HG03060 (cell line): Measurements from ENCODE around the gene PDE6H.

Source experiments
- ATAC-seq: cut with Tn5 transposase; IDR thresholded peaks from one replicate; pipeline ENCODE4 v1.9.1; 2021; ENCODE audit warnings: low read depth, moderate number of reproducible peaks; ENCODE audit not compliant: unreplicated experiment

Gene PDE6H

DNA sequence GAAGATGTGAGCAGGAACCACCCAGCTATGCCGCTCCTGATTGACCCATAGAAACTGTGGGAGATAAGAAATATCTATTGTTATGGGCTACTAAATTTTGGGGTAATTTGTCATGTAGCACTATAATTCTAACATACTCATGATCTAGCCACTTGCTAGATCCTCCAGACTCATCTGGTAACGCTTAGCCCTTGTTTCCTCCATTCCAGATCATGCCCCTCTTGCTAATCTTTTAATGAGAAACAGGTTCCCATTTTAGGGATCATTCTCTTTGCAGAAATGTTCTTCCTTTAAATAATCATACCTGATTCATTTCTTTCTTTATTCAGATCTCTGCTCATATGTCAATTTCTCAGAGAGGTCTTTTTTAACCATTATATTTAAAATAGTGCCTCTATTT lies 7.6 kb upstream of the PDE6H start:
- ATAC-seq = no peak

- no peak for ATAC-seq
Observed at GRCh38 chr12:14968478-14968877, 4.4 kb upstream of the PDE6H start.

DNA sequence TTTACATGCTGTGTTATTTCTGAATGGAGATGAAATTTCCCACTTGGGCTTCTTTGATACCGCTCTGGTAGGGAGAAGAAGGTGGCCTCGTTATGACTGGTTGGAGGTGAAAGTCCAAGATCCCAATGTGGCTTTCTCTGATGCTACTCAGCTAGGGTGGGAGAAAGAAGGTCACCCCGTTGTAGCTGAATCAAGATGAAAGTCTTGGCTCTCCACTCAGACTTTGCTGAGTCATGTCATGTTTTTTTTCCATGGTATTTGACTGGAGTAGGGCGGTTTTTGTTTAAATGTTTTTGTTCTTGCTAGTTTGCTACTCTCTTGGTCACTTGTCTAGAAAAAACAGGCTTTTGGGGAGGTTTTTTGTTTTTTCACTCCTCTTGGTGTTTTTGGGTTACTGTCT lies 2.4 kb upstream of the PDE6H start:
- ATAC-seq = no peak

DNA sequence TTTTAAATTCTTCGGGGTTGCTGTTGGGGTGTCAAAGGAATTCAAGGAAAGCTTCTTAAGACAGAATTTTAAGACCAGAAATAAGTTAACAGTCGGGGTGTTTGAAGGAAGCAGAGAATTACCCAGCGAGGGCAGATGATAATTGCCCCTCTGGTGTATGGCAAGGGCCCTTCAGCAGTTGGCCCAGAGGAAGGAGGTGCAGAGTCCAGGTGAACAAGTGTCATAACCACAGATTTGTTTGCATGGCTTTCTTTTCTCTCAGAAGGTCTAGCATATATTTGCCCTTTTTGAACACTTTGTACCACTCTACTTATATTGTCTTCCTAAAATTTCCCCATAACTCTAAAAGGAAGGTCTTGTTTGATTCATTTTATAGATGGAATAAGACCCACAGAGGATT lies 1.8 kb downstream of the PDE6H start:
- ATAC-seq = no peak

DNA sequence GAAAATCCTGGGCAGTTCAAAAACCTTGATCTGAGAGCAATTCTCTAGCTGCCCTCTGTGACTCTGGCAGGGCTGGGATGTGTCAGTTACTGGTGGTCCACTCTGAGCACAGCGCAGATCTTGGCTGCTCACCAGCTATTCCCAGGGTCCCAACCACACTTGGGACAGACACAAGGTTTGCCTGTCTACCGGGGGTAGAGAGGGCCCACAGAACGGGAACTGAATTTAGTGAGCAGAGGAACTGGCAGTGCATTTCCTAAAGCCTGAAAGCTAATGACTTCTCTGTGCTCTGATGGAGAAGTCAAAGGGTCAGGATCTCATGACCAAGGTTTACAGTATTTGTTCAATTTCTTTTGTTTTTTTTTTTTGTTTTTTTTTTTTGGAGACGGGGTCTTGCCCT lies 2.6 kb downstream of the PDE6H start:
- ATAC-seq = no peak

- ATAC-seq = no peak
Observed at GRCh38 chr12:14976658-14977057, 3.8 kb downstream of the PDE6H start.

DNA sequence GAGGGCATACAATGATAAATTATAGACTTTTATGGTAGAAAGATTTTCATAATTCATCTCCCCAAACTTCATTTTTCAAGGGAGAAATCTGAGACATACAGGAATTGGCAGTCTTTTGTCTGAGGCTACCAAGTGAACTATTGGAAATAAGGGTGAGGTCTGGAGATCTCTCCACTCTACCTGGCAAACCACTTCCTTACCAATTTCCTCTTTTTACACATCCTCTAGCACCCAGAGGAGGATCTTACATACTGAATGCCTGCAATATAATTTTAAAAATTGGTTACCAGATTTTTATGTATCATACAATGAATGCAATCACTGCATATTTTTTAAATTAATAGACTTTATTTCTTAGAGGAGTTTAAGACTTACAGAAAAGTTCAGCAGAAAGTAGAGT lies 6.6 kb downstream of the PDE6H start:
- no peak for ATAC-seq

DNA sequence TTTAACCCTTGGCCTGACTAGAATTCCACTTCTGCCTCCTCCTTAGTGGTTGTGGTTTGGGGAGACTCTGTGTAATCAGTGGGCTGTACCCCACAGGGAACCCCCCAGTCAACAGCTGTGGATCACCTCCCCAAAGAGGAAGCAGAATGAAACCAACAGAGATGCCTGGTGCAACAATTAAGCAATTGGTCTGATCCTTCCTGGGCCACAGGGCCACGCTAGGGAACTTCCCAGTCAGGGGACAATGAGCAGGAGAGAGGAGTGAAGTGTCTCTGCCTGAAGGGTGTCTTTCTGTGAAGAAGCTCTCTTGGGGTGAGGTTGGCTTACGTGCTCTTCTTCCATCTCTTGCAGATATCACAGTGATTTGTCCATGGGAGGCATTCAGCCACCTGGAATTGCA lies 8.2 kb downstream of the PDE6H start:
- ATAC-seq = no peak

GRCh38 chr12:14982562-14982961 lies 9.7 kb downstream of the PDE6H start:
- no peak for ATAC-seq

DNA sequence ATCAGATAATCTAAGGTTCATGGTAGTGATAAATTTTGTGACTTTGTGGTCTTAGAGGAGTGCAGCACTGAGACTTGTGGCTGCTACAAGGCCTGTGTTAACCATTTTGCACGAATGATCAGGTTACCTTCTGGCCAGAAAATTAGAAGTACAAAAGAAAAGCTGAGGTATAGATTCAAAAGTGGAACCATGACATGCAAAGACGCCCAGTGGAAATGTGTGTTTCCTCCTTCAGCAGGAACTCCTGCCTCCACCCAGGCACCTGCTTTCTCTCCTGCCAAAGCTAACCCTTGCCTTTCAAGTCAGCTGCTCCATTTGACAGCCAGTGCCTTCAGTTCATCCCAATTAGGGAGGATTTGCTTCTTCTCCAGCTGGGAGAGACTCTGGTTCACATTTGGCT lies 10.1 kb downstream of the PDE6H start:
- no peak for ATAC-seq

GRCh38 chr12:14984036-14984435 lies 11.2 kb downstream of the PDE6H start:
- ATAC-seq = no peak

- no peak for ATAC-seq
Observed at GRCh38 chr12:14984766-14985285, 12.0 kb downstream of the PDE6H start.

- ATAC-seq = no peak
Observed at GRCh38 chr12:14986449-14986848, 13.6 kb downstream of the PDE6H start.

GRCh38 chr12:14988035-14988434 lies 15.2 kb downstream of the PDE6H start:
- no peak for ATAC-seq

DNA sequence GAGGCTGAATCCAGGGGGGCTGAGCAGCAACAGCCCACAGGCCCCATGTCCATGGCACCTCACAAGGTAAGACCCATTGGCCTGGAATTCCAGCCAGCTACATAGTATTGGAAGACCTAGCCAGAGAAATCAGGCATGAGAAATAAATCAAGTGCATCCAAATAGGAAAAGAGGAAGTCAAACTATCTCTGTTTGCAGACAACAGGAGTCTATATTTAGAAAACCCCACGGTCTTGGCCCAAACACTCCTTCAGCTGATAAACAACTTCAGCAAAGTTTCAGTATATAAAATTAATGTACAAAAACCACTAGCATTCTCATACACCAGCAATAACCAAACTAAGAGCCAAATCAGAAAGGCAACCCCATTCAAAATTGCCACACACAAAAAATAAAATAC lies 16.9 kb downstream of the PDE6H start:
- no peak for ATAC-seq

GRCh38 chr12:14991069-14991468 lies 18.2 kb downstream of the PDE6H start:
- no peak for ATAC-seq

GRCh38 chr12:14992673-14993072 lies 19.8 kb downstream of the PDE6H start:
- ATAC-seq = no peak

DNA sequence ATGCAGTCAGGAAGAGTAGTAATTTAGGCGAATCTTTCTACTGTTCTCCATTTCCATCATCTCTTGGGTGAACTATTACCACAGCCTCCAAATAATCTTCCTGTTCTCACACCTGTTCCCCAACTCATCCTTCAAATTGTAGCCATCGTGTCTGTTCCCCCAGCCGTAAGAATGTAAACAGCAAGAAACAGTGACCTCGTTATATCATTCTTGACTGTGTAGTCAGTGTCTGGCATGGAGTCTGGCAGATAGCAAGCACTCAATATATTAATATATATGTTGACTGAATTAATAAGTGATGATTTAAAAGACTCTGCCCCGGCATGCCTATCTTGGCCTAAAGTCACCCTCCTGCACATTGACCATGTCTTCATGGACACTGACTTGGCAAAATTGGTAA lies 20.3 kb downstream of the PDE6H start:
- ATAC-seq = no peak

DNA sequence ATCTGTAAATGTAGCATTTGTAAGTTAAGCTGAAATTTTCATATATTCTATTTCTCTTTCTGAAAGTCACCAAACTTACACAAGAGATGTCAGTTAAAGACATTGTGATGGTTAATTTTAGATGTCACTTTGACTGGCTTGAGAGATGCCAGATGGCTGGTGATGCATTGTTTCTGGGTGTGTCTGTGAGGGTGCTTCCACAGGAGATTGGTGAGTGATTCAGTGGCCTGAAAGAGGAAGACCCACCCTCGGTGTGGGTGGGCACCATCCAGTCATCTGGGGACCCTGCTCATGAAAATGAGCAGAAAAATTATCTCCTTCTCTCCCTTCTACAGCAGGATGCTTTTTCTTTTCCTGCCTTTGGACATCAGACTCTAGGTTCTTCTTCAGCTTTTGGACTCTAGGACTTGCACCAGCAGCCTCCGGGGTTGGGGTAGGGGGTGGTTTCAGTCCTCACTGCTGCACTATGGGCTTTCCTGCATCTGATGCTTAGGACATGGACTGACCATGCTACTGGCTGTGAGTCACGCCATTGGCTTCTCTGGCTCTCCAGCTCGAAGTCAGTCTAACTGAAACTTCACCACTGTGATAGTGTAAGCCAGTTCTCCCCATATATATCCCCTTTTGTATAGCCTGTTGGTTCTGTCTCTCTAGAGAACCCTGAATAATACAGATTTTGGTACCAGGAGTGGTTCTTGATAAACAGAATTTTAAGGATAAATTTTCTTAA lies 20.9 kb downstream of the PDE6H start:
- ATAC-seq = no peak

DNA sequence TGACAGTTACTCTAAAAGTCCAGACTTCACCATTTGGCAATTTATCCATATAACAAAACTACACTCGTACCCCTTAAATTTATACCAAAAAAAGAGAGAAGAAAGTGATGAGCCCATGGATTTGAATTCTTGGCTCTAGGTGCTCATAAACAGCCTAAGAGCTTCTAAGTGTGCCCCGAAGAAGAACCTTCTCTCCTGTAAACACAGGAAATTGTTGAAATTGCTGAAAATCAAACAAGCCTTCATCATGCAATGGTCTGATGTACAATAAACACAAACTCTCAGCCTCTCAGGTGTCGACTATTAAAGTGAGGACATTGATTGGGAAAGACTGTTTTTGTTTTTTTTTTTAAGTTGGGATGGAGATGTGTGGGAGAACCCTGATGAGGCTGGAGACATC lies 21.8 kb downstream of the PDE6H start:
- ATAC-seq = no peak

- no peak for ATAC-seq
Observed at GRCh38 chr12:14995583-14996425, 23.0 kb downstream of the PDE6H start.

- ATAC-seq = no peak
Observed at GRCh38 chr12:14997998-14998397, 25.2 kb downstream of the PDE6H start.
